ENCODE measurements around the gene GFOD1. TPM values are rescaled to one million over a fixed set of nuclear protein-coding genes. Genes with fewer than 3 reads are reported as not detected.

The GFOD1 gene
- total RNA-seq, 4 donors from 2014 or later: 18.3 to 49.1 (median 29.0) TPM

DNA sequence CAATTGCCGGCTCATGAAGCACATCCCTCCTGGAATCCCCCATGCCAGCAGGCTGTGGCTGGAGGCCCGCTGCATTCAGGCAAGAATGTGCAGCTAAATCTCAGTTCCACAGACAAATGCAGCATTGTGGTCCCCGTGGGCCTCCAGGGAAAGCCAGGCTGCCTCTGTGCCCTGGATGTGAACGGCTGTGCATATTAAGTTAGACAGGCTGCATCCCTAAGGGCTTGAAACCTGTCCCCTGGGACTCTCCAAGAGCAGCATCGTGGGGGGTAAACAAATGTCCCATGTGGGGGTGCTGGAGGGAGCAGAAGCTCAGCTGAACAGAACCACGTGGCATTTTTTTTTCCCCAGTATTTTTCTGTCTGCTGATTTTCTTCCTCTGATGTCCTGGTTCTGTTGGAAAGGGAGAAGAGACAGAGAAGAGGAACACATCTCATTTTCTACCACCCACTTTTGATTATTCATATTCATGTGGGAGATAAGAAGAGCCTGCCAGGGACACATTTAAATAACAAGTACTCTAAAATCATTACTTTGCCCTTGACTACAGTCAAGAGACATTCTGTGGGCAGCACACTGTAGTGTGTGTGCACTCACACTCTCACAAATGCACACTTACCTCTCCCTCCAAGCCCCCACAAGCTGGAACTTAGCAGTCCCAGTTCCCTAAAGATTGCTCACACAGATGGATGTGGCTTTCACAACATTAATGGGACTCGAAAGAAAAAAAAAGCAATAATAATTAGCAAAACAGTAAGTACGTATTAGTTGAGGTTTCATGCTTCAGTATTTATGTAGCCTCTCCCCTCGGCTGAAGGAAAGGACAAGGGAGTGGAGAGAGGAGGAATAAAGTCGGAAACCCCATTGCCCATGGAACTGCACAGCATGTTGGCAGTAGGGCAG, 16.9 kb downstream of the GFOD1 start:
- Histone ChIP-seq H3K4me1 (peaks cover 0 to 25% (median 0%) of the 10 kb centered on the region in 3 donors), H3K36me3 (peaks cover 0 to 6% of the 10 kb centered on the region in 2 donors), H3K27me3 (no peaks in the 10 kb centered on the region), H3K9me3 (no peaks in the 10 kb centered on the region), H3K4me3 (no peak overlapping the region), H3K27ac (no peak overlapping the region)
- no peak for ATAC-seq
- TF ChIP-seq EP300 (IDR thresholded peaks at IDR 0.05): no peak
- TF ChIP-seq POLR2AphosphoS5 (IDR thresholded peaks at IDR 0.05): no peak
- TF ChIP-seq, protein P1, sequence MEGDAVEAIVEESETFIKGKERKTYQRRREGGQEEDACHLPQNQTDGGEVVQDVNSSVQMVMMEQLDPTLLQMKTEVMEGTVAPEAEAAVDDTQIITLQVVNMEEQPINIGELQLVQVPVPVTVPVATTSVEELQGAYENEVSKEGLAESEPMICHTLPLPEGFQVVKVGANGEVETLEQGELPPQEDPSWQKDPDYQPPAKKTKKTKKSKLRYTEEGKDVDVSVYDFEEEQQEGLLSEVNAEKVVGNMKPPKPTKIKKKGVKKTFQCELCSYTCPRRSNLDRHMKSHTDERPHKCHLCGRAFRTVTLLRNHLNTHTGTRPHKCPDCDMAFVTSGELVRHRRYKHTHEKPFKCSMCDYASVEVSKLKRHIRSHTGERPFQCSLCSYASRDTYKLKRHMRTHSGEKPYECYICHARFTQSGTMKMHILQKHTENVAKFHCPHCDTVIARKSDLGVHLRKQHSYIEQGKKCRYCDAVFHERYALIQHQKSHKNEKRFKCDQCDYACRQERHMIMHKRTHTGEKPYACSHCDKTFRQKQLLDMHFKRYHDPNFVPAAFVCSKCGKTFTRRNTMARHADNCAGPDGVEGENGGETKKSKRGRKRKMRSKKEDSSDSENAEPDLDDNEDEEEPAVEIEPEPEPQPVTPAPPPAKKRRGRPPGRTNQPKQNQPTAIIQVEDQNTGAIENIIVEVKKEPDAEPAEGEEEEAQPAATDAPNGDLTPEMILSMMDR (IDR thresholded peaks at IDR 0.05): no peak
- 56 to 79% methylated on average over 3 to 8 of the region's 10 CpGs for WGBS, 2 donors (ENCODE audit: low coverage in 1 of 2)

DNA sequence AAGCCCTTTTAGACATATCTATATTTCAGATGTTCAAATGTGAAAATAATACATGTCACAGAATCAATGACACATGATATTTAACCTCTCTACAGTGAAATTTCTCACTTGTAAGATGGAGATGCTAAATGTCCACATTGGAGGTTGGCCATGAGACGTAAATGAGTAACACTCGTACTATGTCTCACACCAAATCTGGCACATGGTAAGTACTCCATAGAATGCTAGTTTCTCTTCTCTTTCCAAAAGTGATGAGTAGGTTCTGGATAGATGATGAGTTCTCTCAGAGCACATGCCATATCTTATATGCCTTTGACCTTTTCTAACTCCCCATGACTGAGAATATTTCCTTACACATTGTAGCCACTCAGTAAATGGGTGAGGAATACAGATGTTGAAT, 17.7 kb downstream of the GFOD1 start:
- Histone ChIP-seq H3K27ac (no peak overlapping the region), H3K4me1 (peaks cover 0 to 25% (median 0%) of the 10 kb centered on the region in 3 donors), H3K9me3 (no peaks in the 10 kb centered on the region), H3K4me3 (no peak overlapping the region), H3K36me3 (peaks cover 0 to 6% of the 10 kb centered on the region in 2 donors), H3K27me3 (no peaks in the 10 kb centered on the region)
- TF ChIP-seq POLR2AphosphoS5 (IDR thresholded peaks at IDR 0.05) (no peak), POLR2A (IDR thresholded peaks at IDR 0.05) (no peak), EP300 (IDR thresholded peaks at IDR 0.05) (no peak)
- TF ChIP-seq, protein P1 (IDR thresholded peaks at IDR 0.05): no peak
- WGBS, 2 donors (ENCODE audit: low coverage in 1 of 2): 79 to 96% methylated on average over 2 of the region's 2 CpGs
- no peak for ATAC-seq

DNA sequence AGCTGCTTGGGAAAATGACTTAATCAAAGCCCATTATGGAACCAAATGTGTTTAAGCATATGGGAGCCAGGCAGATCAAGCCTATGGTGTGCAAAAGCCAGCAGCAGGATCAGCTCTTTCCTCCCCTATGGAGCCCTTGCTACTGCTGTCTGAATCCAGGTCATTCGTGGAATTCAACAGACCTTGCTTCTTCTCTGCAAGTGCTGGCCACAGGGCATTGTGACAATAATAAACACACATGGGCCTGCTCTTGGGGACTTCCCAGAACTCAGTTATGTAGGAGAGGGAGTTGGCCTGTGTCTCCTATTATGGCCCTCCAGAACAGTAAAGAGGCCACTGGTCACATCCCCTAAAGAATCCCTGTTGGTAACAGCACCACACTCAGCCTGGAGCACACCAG, 18.6 kb downstream of the GFOD1 start:
- no peak for ATAC-seq
- no peaks in the 10 kb centered on the region for H3K27me3 ChIP-seq
- peaks cover 0 to 6% of the 10 kb centered on the region in 2 donors for H3K36me3 ChIP-seq
- H3K4me1 ChIP-seq: peaks cover 0 to 25% (median 0%) of the 10 kb centered on the region in 3 donors
- H3K4me3 ChIP-seq: no peak overlapping the region
- no peak overlapping the region for H3K27ac ChIP-seq
- TF ChIP-seq POLR2A (IDR thresholded peaks at IDR 0.05): no peak
- TF ChIP-seq POLR2AphosphoS5 (IDR thresholded peaks at IDR 0.05): no peak
- TF ChIP-seq EP300 (IDR thresholded peaks at IDR 0.05): no peak
- TF ChIP-seq, protein P1 (IDR thresholded peaks at IDR 0.05): no peak
- no CpG with 5 or more reads among the region's 1 CpG for WGBS, 2 donors (ENCODE audit: low coverage in 1 of 2)
- H3K9me3 ChIP-seq: no peaks in the 10 kb centered on the region

DNA sequence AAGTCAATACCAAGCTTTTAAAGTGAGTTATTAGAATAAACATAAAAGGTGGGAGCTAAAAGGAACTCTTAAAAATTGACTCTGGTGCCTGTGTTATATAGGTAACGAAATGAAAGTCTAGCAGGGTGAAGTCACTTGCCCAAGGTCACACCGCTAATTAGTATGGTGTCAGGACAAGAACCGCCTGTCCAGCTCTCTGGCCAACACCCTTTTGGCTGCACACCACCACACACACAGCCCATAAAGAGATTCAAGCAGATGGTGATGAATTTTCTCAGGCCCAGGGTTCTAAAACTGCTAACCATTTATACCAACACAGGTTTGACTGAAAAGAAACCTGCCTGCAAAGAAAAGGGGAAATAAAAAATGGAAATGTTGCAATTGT, 20.2 kb downstream of the GFOD1 start:
- WGBS, 2 donors (ENCODE audit: low coverage in 1 of 2): 87 to 93% methylated on average over 2 to 3 of the region's 3 CpGs

More for the DNA sequence above, 20.2 kb downstream of the GFOD1 start:
- peaks cover 0 to 36% (median 0%) of the 10 kb centered on the region in 3 donors for H3K4me1 ChIP-seq
- no peaks in the 10 kb centered on the region for H3K27me3 ChIP-seq
- H3K27ac ChIP-seq: no peak overlapping the region
- ATAC-seq: no peak
- H3K4me3 ChIP-seq: no peak overlapping the region
- peaks cover 0 to 10% of the 10 kb centered on the region in 2 donors for H3K36me3 ChIP-seq
- no peak for TF ChIP-seq POLR2AphosphoS5 (IDR thresholded peaks at IDR 0.05)
- TF ChIP-seq POLR2A (IDR thresholded peaks at IDR 0.05): no peak
- TF ChIP-seq EP300 (IDR thresholded peaks at IDR 0.05): no peak
- TF ChIP-seq, protein P1 (IDR thresholded peaks at IDR 0.05): no peak
- H3K9me3 ChIP-seq: no peaks in the 10 kb centered on the region

Measured in gastroesophageal sphincter (tissue), 4 donors.